Superior temporal gyrus (tissue), 1 donor: ENCODE measurements around the gene ZBTB46.
"Not testable (repeated sequence)": the region's sequence is repeated elsewhere in the genome, so short reads cannot be mapped to it uniquely, and the experiment has no call there.

Experiments used
- DNase-seq: peaks from one replicate; pipeline ENCODE4 v3.0.0-alpha.2; 2016; ENCODE audit errors: extremely low spot score

ZBTB46 gene

DNA sequence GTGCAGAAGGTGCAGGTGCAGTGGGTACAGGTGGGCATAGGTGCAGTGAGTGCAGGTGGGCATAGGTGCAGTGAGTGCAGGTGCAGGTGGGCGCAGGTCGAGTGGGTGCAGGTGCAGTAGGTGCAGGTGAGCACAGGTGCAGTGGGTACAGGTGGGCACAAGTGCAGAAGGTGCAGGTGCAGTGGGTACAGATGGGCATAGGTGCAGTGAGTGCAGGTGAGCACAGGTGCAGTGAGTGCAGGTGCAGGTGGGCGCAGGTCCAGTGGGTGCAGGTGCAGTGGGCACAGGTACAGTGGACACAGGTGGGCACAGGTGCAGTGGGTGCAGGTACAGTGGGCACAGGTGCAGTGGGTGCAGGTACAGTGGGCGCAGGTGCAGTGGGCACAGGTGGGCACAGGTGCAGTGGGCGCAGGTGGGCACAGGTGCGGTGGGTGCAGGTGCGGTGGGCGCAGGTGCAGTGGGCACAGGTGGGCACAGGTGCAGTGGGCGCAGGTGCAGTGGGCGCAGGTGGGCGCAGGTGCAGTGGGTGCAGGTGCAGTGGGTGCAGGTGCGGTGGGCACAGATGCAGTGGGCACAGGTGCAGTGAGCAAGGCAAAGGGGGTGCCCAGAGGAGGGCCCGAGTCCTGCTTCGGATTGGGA, 15.3 kb downstream of the ZBTB46 start:
- no peak for DNase-seq

GRCh38 chr20:63814891-63815614, 16.0 kb downstream of the ZBTB46 start:
- no peak for DNase-seq

GRCh38 chr20:63811491-63811875, 19.6 kb downstream of the ZBTB46 start:
- DNase-seq: no peak

DNA sequence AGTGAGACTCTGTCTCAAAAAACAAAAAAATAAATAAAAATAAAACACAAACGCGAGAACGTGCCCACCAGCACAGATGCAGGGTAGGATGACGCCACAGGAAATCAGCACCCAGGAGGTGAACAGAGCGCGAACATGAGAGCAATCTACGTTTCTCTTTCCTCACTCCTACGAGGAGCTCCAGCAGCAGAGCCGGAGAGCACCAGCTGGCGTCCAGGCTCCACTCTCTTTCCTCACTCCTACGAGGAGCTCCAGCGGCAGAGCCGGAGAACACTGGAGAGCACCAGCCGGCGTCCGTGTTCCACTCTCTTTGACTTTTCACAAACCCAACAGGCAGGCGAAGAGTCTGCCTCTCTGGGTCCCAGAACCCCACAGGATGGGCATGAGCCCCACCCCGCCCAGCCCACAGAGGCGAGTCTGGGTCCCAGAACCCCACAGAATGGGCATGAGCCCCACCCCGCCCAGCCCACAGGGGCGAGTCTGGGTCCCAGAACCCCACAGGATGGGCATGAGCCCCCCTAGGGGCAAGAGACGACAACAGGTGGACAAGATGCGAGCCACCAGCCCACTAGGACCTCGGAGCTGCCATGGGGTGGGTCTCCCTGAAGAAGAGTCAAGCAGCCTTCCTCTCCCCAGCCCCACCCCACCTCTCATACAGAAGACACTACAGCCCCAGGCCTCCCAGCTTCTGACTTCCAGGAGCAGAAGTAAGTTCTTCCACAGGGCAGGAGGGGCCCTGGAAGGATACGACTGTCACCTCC, 20.2 kb downstream of the ZBTB46 start:
- no peak for DNase-seq

GRCh38 chr20:63809856-63810255, 21.2 kb downstream of the ZBTB46 start:
- no peak for DNase-seq

- DNase-seq: no peak
Measured at GRCh38 chr20:63808964-63809674, 21.9 kb downstream of the ZBTB46 start.

GRCh38 chr20:63808145-63808724, 22.8 kb downstream of the ZBTB46 start:
- no peak for DNase-seq

DNA sequence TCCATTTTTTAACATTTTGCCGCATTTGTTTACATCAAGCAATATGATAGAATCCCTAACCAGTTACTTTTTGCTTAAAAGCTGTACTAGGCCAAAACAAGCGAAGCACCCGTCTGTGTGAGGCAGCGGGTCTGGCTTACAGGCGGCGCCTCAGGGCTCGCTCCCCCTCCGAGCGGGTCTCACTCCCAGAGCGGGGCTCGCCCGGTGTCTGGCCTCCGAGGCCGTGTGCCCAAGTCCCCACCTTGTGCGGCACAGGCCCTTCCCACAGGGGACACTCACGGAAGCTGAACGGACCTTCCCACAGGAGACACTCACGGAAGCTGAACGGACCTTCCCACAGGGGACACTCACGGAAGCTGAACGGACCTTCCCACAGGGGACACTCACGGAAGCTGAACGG, 23.4 kb downstream of the ZBTB46 start:
- no peak for DNase-seq

GRCh38 chr20:63804308-63804636, 26.8 kb downstream of the ZBTB46 start:
- DNase-seq: no peak

GRCh38 chr20:63802469-63803240, 28.4 kb downstream of the ZBTB46 start:
- no peak for DNase-seq

GRCh38 chr20:63801174-63801573, 29.9 kb downstream of the ZBTB46 start:
- DNase-seq: not testable (repeated sequence)

- DNase-seq: not testable (repeated sequence)
Measured at GRCh38 chr20:63800411-63800810, 30.7 kb downstream of the ZBTB46 start.

DNA sequence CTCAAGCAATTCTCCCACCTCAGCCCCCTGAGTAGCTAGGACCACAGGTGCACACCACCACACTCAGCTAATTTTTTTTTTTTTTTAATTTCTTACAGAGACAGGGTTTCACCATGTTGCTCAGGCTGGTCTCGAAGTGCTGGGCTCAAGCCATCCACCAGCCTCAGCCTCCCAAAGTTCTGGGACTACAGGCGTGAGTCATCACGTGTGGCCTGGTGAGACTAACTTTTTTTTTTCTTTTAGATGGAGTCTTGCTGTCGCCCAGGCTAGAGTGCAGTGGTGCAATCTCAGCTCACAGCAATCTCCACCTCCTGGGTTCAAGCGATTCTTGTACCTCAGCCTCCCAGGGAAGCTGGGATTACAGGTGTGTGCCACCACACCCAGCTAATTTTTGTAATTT, 31.9 kb downstream of the ZBTB46 start:
- not testable (repeated sequence) for DNase-seq

- DNase-seq: not testable (repeated sequence)
Measured at GRCh38 chr20:63797175-63797574, 33.9 kb downstream of the ZBTB46 start.

- no peak for DNase-seq
Measured at GRCh38 chr20:63795178-63795830, 35.8 kb downstream of the ZBTB46 start.

- DNase-seq: no peak
Measured at GRCh38 chr20:63794614-63795013, 36.5 kb downstream of the ZBTB46 start.

DNA sequence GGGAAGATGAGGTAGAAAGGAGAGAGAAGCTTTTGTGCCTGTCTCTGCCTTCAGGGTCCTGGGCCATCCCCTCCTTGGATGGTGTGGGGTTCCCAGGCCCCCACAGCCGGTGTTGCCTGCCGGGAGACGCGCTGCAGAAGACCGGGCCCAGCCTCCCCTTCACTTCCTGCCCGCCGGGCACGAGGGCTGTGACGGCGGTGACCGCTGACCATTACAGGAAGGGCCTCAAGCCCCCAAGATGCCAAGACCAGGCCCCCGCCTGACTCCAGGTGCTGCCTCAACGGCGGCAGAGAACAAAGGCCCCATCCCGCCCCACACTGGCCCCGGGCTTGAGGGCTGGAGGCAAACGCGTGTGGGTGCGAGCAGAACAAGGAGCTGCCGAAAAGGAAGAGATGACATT, 38.2 kb downstream of the ZBTB46 start:
- no peak for DNase-seq

DNA sequence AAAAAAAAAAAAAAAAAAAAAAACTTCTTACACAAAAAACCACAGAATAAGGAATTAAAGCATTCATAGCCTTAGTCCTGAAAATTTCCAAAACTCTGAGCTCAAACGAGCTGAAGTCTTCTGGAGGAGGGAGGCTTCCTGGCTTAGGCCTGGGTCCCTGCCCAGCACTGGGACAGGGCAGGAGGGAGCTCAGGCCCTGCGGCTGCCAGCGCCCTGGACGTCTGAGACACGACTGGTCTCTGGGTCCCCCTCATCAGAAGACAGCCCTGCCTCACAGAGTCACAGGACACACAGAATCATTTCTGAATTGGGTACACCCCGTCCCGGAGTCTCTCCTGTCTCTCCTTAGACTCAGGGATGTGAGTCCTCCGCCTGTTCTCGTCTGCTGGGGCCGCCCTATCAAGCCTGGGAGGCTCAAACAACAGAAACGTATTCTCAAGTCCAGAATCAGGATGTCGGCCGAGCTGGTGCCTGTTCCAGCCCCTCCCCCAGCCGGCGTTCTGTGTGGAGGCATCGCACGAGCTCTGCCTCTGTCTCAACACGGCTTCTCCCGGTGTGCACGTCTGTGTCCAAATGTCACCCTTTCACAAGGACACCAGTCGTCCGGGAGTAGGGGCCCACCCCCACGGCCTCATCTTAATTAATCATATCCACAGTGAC, 39.4 kb downstream of the ZBTB46 start:
- no peak for DNase-seq

GRCh38 chr20:63790572-63791168, 40.4 kb downstream of the ZBTB46 start:
- no peak for DNase-seq
